ENCODE data around the gene IGFBP7.

GRCh38 chr4:57098941-57099340 is 11.2 kb downstream of the IGFBP7 start:
- TF ChIP-seq CTCF (IDR thresholded peaks at IDR 0.05): no peak
- TF ChIP-seq POLR2A (IDR thresholded peaks at IDR 0.05): no peak

Data from right lobe of liver (tissue), 4 donors.